Stimulated activated CD4-positive, alpha-beta T cell treated with anti-CD3 and anti-CD28 coated beads, Interleukin-2, amount 100 ng/mL, for 48 hours (primary cell): ENCODE measurements around the gene PIGB.
"Not testable (repeated sequence)": the region's sequence is repeated elsewhere in the genome, so short reads cannot be mapped to it uniquely, and the experiment has no call there.

Experiments used
- DNase-seq, 2 donors: peaks; one replicate each; pipeline ENCODE4 v3.0.0-alpha.2; 2020

Gene PIGB

GRCh38 chr15:55383687-55384086 is 64.7 kb downstream of the PIGB start:
- no peak for DNase-seq

GRCh38 chr15:55387027-55387426 is 68.0 kb downstream of the PIGB start:
- no peak for DNase-seq

GRCh38 chr15:55389264-55389607 is 70.2 kb downstream of the PIGB start:
- no peak for DNase-seq

GRCh38 chr15:55394694-55395093 is 75.7 kb downstream of the PIGB start:
- no peak for DNase-seq

GRCh38 chr15:55398243-55398642 is 79.2 kb downstream of the PIGB start:
- DNase-seq, result no peak

- not testable (repeated sequence) for DNase-seq
These were observed 81.0 kb downstream of the PIGB start for GRCh38 chr15:55400050-55400449.

GRCh38 chr15:55401786-55402246 is 82.8 kb downstream of the PIGB start:
- DNase-seq, result no peak

- DNase-seq, result no peak
These were observed 83.7 kb downstream of the PIGB start for GRCh38 chr15:55402707-55403106.

- no peak for DNase-seq
These were observed 84.5 kb downstream of the PIGB start for GRCh38 chr15:55403531-55403930.
